Calu3 (cell line): ENCODE results near the gene TBC1D8. TPM values are rescaled to one million over a fixed set of nuclear protein-coding genes. Genes with fewer than 3 reads are reported as not detected.

Experiments used
- BruUV-seq: library from RNA; stranded (reverse); fragments of 400-500 nt; replicated peaks from 2 replicates; lab custom pipeline; 2021; lab: Mats Ljungman, UMichigan
- CTCF ChIA-PET: fragments of 300-600 bp; sonication (Branson Sonifier 250); formaldehyde crosslinking; loops from one replicate; lab custom pipeline; 2022; ENCODE audit warnings: antibody characterized with exemption; lab: Charles Lee
- DNase-seq: peaks from one replicate; pipeline ENCODE4 v3.0.0; 2022
- H3K27ac Mint-ChIP-seq: one replicate; pipeline ENCODE4 v1.8.0; 2022; ENCODE audit warnings: mixed read lengths; ENCODE audit not compliant: unreplicated experiment
- H3K27me3 Mint-ChIP-seq: one replicate; pipeline ENCODE4 v1.8.0; 2022; ENCODE audit warnings: mixed read lengths; ENCODE audit not compliant: unreplicated experiment
- H3K36me3 Mint-ChIP-seq: one replicate; pipeline ENCODE4 v1.8.0; 2022; ENCODE audit warnings: mild to moderate bottlenecking, moderate library complexity, mixed read lengths; ENCODE audit not compliant: insufficient read depth, unreplicated experiment
- H3K4me1 Mint-ChIP-seq: one replicate; pipeline ENCODE4 v1.8.0; 2022; ENCODE audit warnings: mild to moderate bottlenecking, low read depth, mixed read lengths; ENCODE audit not compliant: unreplicated experiment
- H3K4me3 Mint-ChIP-seq: one replicate; pipeline ENCODE4 v1.8.0; 2022; ENCODE audit warnings: mild to moderate bottlenecking, low read depth, moderate library complexity, mixed read lengths; ENCODE audit not compliant: unreplicated experiment
- H3K9me3 Mint-ChIP-seq: one replicate; pipeline ENCODE4 v1.8.0; 2022; ENCODE audit warnings: low read depth, mixed read lengths; ENCODE audit not compliant: unreplicated experiment
- intact Hi-C: fragments of 100-400 bp; cut with micrococcal nuclease; formaldehyde crosslinking; loops from one replicate; pipeline ENCODE4 v1.10.0; 2022; ENCODE audit not compliant: unreplicated experiment
- total RNA-seq: library from RNA; stranded (reverse); gene quantifications from 2 replicates; pipeline ENCODE4 v1.2.3, GENCODE V29; 2022
- TF ChIP-seq, protein P1 (sequence below): fragments of 200-600 bp; IDR thresholded peaks from one replicate; pipeline ENCODE4 v1.8.0; 2022; ENCODE audit warnings: antibody characterized with exemption; ENCODE audit not compliant: unreplicated experiment

TBC1D8 gene
- total RNA-seq, 1 experiment from 2014 or later: 25.3 TPM

DNA sequence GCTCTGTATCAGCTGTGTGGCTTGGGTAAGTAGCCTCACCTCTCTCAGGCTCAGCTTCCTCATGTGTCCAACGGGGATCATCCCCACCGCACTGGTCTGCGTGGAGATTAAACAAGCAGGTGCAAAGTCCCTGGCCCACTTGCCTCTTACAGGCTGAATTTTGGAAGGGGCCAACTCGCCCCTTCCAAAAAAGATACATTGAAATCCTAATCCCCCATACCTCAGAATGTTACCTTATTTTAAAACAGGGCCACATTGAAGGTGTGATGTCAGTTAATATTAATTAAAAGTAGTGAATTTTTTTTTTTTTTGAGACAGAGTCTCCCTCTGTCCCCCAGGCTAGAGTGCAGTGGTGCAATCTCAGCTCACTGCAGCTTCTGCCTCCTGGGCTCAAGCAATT is 34.8 kb downstream of the TBC1D8 start:
- H3K4me3 Mint-ChIP-seq: no peak overlapping the region
- TF ChIP-seq, protein P1, sequence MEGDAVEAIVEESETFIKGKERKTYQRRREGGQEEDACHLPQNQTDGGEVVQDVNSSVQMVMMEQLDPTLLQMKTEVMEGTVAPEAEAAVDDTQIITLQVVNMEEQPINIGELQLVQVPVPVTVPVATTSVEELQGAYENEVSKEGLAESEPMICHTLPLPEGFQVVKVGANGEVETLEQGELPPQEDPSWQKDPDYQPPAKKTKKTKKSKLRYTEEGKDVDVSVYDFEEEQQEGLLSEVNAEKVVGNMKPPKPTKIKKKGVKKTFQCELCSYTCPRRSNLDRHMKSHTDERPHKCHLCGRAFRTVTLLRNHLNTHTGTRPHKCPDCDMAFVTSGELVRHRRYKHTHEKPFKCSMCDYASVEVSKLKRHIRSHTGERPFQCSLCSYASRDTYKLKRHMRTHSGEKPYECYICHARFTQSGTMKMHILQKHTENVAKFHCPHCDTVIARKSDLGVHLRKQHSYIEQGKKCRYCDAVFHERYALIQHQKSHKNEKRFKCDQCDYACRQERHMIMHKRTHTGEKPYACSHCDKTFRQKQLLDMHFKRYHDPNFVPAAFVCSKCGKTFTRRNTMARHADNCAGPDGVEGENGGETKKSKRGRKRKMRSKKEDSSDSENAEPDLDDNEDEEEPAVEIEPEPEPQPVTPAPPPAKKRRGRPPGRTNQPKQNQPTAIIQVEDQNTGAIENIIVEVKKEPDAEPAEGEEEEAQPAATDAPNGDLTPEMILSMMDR: no peak
- no peaks in the 10 kb centered on the region for H3K27me3 Mint-ChIP-seq
- intact Hi-C loops: no loop called here
- BruUV-seq: no TSS peak
- H3K9me3 Mint-ChIP-seq: no peaks in the 10 kb centered on the region
- no peak overlapping the region for H3K27ac Mint-ChIP-seq
- CTCF ChIA-PET: no interaction called here
- peaks cover 64% of the 10 kb centered on the region for H3K4me1 Mint-ChIP-seq
- H3K36me3 Mint-ChIP-seq: peaks cover 16% of the 10 kb centered on the region
- DNase-seq: no peak

DNA sequence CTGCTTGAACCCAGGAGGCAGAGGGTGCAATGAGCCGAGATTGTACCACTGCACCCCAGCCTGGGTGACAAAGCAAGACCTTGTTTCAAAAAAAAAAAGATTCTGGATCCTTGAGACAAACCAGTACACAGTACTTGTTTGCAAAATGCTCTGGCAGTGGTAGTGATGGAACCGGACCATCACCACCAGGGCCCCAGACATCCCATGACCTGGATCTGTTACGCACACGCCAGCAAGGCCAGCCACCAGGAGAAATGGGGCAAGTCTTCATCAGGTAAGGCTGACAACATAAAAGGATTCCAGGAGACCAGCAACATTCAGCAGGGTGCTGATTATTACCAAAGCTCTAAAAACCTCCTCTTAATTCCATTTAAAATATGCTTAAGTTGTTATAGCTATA is 35.5 kb downstream of the TBC1D8 start:
- BruUV-seq: no TSS peak
- no peak for DNase-seq
- Mint-ChIP-seq H3K4me3 (no peak overlapping the region), H3K4me1 (peaks cover 60% of the 10 kb centered on the region), H3K27me3 (no peaks in the 10 kb centered on the region), H3K9me3 (no peaks in the 10 kb centered on the region), H3K36me3 (peaks cover 13% of the 10 kb centered on the region), H3K27ac (no peak overlapping the region)
- TF ChIP-seq, protein P1: no peak
- CTCF ChIA-PET: no interaction called here
- intact Hi-C loops: no loop called here

DNA sequence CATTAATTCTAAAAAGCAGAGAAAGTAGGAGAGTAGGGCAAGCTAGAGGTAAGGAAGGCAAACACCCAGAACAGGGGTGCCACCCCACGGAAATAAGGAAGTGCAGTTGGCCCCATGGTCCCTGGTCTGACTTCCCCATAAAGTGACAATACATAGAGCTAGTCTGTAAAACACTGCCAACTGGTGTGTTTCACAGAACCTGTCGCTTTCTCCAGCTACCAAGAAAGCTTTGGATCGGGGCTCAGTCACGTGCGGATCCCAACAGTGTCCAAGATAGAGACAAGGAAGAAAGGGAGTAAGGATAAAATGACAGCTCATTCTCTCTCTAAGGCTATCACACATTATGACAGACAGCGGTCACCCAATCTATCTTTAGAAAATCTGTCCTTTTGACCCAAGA is 36.4 kb downstream of the TBC1D8 start:
- DNase-seq: no peak
- no peak overlapping the region for H3K27ac Mint-ChIP-seq
- BruUV-seq: no TSS peak
- H3K27me3 Mint-ChIP-seq: no peaks in the 10 kb centered on the region
- peaks cover 6% of the 10 kb centered on the region for H3K36me3 Mint-ChIP-seq
- H3K9me3 Mint-ChIP-seq: no peaks in the 10 kb centered on the region
- no peak overlapping the region for H3K4me3 Mint-ChIP-seq
- TF ChIP-seq, protein P1: no peak
- CTCF ChIA-PET: interaction anchor here (2.1 kb wide), 1 partner anchor 9 kb away, joined by 6 read pairs; no protein-coding TSS in a partner anchor
- H3K4me1 Mint-ChIP-seq: peaks cover 52% of the 10 kb centered on the region
- intact Hi-C loops: no loop called here

DNA sequence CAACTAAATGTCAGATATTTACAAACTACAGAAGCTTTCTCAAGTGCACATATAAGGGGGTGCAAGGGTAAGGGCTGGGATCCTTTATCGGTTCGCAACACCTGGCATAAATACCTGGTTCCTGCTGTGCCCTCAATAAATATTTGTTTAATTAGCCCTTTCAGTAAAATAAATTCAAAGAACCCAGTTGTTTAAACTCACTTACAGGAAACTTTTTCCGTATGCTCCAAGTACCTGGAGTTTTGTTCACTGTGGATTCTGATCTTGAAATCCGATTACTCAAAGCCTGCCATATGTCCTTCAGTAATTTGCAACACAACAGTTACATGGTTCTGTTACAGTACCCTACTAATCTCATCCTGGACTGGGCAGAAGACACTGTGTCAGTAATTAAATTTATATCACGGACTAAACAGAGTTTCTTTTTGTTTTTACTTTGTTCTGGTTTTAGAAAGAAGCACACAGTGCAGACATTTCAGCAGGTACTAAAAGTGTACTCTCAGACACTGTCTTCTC is 36.9 kb downstream of the TBC1D8 start:
- TF ChIP-seq, protein P1: no peak
- no TSS peak for BruUV-seq
- Mint-ChIP-seq H3K36me3 (peaks cover 6% of the 10 kb centered on the region), H3K9me3 (no peaks in the 10 kb centered on the region), H3K27ac (no peak overlapping the region), H3K4me3 (no peak overlapping the region), H3K27me3 (no peaks in the 10 kb centered on the region), H3K4me1 (peaks cover 47% of the 10 kb centered on the region)
- CTCF ChIA-PET: interaction anchor here (0.5 to 2.1 kb wide), 2 partner anchors 10 to 531 kb away, joined by 3 to 6 read pairs; no protein-coding TSS in a partner anchor
- DNase-seq: no peak
- intact Hi-C loops: no loop called here
